ENCODE measurements around the gene MYO5A. TPM values are rescaled to one million over a fixed set of nuclear protein-coding genes. Genes with fewer than 3 reads are reported as not detected.
A peak's percentile ranks its signal among the peaks of the same experiment; 100 is the strongest.

Gene MYO5A
- total RNA-seq, 2 experiments from 2014 or later = 19.2 to 22.6 TPM

DNA sequence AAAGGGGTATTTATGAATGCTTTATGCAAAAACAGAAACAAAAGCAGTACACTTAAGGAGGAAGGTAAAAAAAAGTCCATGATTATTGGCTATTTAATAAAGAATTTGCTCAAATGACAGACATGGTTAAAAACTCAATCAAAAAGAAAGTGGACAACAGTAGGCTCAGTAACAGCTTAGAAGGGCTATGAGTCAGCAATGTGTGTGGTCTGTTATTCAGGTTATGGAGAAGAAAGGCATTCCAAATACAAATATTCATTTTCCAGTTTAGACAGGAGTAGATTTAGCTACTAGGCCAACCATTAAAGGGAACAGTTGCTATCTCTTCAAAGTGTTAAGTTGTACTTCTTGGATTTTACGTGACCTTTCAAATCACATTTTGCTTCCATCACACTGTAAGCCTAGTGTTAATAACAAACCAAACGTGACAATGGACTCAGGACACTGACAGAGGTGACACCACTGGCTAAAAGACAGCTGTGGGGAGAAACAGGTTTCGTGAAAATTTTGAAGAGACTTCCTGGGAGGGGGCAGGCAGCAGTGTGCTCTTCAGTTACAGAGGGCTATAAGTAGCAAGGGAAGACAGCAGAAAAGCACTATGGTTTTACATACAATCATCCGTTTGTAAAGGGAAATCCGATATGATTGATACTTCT lies 191.4 kb downstream of the MYO5A start:
- TF ChIP-seq, protein P1, sequence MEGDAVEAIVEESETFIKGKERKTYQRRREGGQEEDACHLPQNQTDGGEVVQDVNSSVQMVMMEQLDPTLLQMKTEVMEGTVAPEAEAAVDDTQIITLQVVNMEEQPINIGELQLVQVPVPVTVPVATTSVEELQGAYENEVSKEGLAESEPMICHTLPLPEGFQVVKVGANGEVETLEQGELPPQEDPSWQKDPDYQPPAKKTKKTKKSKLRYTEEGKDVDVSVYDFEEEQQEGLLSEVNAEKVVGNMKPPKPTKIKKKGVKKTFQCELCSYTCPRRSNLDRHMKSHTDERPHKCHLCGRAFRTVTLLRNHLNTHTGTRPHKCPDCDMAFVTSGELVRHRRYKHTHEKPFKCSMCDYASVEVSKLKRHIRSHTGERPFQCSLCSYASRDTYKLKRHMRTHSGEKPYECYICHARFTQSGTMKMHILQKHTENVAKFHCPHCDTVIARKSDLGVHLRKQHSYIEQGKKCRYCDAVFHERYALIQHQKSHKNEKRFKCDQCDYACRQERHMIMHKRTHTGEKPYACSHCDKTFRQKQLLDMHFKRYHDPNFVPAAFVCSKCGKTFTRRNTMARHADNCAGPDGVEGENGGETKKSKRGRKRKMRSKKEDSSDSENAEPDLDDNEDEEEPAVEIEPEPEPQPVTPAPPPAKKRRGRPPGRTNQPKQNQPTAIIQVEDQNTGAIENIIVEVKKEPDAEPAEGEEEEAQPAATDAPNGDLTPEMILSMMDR (IDR thresholded peaks at IDR 0.05) = no peak
- no peaks in the 10 kb centered on the region for H3K36me3 Mint-ChIP-seq (ENCODE audit: low read depth)
- intact Hi-C loops (cut with micrococcal nuclease) = loop anchor here (10.0 kb wide), 1 partner anchor 83 kb away; no protein-coding TSS in a partner anchor
- H3K27ac Mint-ChIP-seq = peak overlapping the region; percentile 67
- DNase-seq = no peak
- no peaks in the 10 kb centered on the region for H3K27me3 Mint-ChIP-seq
- CTCF ChIA-PET = no interaction called here
- POLR2A ChIA-PET = no interaction called here
- H3K4me3 Mint-ChIP-seq = no peak overlapping the region
- no peak for ATAC-seq
- H3K4me1 Mint-ChIP-seq (ENCODE audit: low read depth) = peaks cover 13% of the 10 kb centered on the region
- no peaks in the 10 kb centered on the region for H3K9me3 Mint-ChIP-seq

DNA sequence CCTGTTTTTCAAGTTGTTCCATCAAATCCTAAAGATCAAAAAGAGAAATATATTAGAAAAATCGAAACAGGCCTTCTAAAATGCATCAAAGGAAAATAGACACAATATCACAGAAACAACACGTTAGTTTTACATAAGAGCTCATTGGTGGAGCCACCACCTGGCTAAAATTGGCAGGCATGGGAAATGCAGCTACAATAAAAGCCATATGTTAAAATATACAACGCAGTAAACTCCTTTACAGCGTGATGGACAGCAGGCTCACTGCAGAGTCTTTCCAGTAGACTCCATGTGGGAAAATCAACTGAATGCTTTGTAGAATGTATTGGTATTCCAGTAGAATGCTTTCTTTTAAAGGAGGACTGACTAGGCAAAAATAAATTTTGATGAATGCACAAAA lies 192.2 kb downstream of the MYO5A start:
- no peaks in the 10 kb centered on the region for H3K36me3 Mint-ChIP-seq (ENCODE audit: low read depth)

DNA sequence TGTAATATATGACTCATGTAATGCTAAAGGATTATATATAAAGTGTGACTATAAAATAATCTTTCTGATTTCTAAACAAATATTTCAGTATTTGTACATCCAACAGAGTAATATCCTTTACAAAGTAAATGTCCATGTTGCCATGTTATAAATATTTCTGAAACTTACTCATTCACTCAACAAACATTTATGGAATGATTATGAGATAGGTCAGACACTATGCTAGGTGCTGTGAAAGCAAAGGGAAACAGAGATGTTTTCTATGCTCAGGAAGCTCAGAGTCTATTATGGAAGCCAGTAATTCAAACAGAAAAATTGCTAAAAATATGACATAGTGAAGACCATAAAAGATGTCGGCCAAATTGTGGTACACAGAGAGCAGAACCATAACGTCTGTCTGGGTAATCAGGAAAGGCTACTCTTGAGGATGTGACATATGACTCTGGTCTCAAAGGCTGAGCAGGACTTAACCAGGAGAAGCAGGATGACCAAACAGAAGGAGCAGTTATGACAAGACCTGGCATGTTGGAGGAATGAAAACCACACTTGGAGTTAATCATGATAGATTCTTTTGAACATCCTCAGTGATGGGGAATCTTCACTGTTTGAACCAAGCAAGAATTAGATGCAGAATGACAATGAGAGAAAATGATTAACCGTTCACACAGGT lies 194.1 kb downstream of the MYO5A start:
- H3K27me3 Mint-ChIP-seq = no peaks in the 10 kb centered on the region
- CTCF ChIA-PET = interaction anchor here (1.5 to 1.8 kb wide), 2 partner anchors 77 to 401 kb away, joined by 5 to 9 read pairs; no protein-coding TSS in a partner anchor

More for the DNA sequence above, 192.2 kb downstream of the MYO5A start:
- CTCF ChIA-PET = interaction anchor here (1.2 kb wide), 1 partner anchor 398 kb away, joined by 4 read pairs; no protein-coding TSS in a partner anchor
- H3K27me3 Mint-ChIP-seq = no peaks in the 10 kb centered on the region
- ATAC-seq = no peak
- intact Hi-C loops (cut with micrococcal nuclease) = loop anchor here (10.0 kb wide), 1 partner anchor 82 kb away; no protein-coding TSS in a partner anchor
- H3K4me3 Mint-ChIP-seq = no peak overlapping the region
- DNase-seq = no peak
- no peaks in the 10 kb centered on the region for H3K9me3 Mint-ChIP-seq
- POLR2A ChIA-PET = no interaction called here
- TF ChIP-seq, protein P1 (IDR thresholded peaks at IDR 0.05) = no peak
- no peak overlapping the region for H3K27ac Mint-ChIP-seq
- H3K4me1 Mint-ChIP-seq (ENCODE audit: low read depth) = peaks cover 19% of the 10 kb centered on the region

DNA sequence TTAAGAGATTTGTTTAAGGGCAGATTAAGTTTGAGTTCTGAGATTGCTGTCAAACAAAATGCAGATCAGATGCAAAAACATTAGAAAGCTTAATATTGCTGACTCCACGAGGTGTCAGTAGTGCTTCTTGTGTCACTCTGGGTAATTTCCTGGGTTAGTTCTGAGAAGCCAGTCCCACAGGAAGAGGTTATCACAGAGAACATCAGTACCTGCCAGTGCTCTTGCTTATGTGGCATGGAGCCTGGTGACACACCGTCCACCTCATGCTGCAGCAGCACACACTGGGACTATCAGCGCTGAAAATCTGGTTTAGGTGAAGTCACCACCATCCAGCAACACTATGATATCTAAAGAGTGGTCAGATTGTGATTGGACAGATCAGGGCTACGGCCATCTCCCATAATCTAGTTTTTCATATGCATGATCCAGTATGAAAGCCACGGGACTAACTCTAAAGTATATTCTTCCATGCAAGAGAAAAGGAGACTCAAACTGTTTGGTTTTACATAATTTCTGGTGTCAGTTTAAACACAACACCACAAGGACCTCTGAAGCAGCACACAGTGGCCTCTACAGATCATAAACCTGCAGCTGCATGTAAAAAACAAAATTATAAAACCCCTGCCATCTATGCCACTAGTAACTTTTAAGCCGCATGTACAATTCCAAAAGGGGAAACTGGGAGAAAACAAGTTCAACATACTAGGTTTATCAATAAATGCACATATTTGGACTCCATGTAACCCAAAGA lies 197.0 kb downstream of the MYO5A start:
- H3K27me3 Mint-ChIP-seq = no peaks in the 10 kb centered on the region
- peaks cover 20% of the 10 kb centered on the region for H3K4me1 Mint-ChIP-seq (ENCODE audit: low read depth)
- intact Hi-C loops (cut with micrococcal nuclease) = loop anchor here (5.0 to 10.0 kb wide), 3 partner anchors 77 to 351 kb away; partner anchors contain the start of gene MYO5A
- H3K9me3 Mint-ChIP-seq = no peaks in the 10 kb centered on the region
- peak overlapping the region; percentile 74 for H3K27ac Mint-ChIP-seq
- peaks cover 7% of the 10 kb centered on the region for H3K36me3 Mint-ChIP-seq (ENCODE audit: low read depth)
- POLR2A ChIA-PET = interaction anchor here (0.6 to 1.0 kb wide), 6 partner anchors 17 to 424 kb away, joined by 3 to 4 read pairs (median 3); no protein-coding TSS in a partner anchor
- CTCF ChIA-PET = interaction anchor here (0.6 to 3.3 kb wide), 24 partner anchors 13 to 406 kb away, joined by 3 to 23 read pairs (median 4); no protein-coding TSS in a partner anchor
- no peak overlapping the region for H3K4me3 Mint-ChIP-seq
- DNase-seq (peak; percentile 75), ATAC-seq (peak; percentile 99)
- TF ChIP-seq, protein P1 (IDR thresholded peaks at IDR 0.05) = peak; percentile 71

More for the DNA sequence above, 194.1 kb downstream of the MYO5A start:
- POLR2A ChIA-PET = interaction anchor here (1.4 kb wide), 1 partner anchor 10 kb away, joined by 3 read pairs; no protein-coding TSS in a partner anchor
- intact Hi-C loops (cut with micrococcal nuclease) = loop anchor here (5.0 to 10.0 kb wide), 3 partner anchors 80 to 348 kb away; partner anchors contain the start of gene MYO5A
- Mint-ChIP-seq H3K4me3 (no peak overlapping the region), H3K9me3 (no peaks in the 10 kb centered on the region), H3K4me1 (ENCODE audit: low read depth) (peaks cover 28% of the 10 kb centered on the region), H3K27ac (no peak overlapping the region), H3K36me3 (ENCODE audit: low read depth) (no peaks in the 10 kb centered on the region)
- TF ChIP-seq, protein P1 (IDR thresholded peaks at IDR 0.05) = no peak
- ATAC-seq (no peak), DNase-seq (no peak)

All from activated CD8-positive, alpha-beta T cell treated with anti-CD3 and anti-CD28 coated beads for 36 hours (primary cell).